ENCODE results near the gene ARHGAP26. TPM values are rescaled to one million over a fixed set of nuclear protein-coding genes. Genes with fewer than 3 reads are reported as not detected.

ARHGAP26 gene
- polyA plus RNA-seq, 1 donor (not counting 4 experiments of a cell fraction or from before 2014, with no cell fraction given) = 3.9 TPM

DNA sequence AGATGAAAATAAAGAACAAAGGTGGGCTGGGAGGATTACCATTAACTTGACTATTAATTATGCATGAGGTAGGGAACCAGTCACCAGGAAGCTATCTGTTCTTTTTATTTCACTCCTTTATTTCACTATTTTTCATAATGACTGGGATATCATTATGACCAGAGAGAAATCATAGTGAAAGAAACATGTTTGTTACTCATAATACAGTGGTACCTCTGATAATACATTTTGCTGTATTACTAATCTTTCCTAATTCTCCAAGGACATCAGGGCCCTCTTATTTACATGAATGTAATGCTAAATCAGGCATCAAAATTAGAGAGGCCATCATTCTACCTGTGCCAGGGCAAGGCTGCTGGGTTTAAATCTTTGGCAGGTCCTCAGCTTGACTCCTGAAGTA, 379.6 kb downstream of the ARHGAP26 start:
- H3K9me3 ChIP-seq (ENCODE audit: control insufficient read depth, low read depth, low read length) = no peaks in the 10 kb centered on the region
- no peak overlapping the region for H2AFZ ChIP-seq (ENCODE audit: control insufficient read depth, low read length)
- TF ChIP-seq, protein P1, sequence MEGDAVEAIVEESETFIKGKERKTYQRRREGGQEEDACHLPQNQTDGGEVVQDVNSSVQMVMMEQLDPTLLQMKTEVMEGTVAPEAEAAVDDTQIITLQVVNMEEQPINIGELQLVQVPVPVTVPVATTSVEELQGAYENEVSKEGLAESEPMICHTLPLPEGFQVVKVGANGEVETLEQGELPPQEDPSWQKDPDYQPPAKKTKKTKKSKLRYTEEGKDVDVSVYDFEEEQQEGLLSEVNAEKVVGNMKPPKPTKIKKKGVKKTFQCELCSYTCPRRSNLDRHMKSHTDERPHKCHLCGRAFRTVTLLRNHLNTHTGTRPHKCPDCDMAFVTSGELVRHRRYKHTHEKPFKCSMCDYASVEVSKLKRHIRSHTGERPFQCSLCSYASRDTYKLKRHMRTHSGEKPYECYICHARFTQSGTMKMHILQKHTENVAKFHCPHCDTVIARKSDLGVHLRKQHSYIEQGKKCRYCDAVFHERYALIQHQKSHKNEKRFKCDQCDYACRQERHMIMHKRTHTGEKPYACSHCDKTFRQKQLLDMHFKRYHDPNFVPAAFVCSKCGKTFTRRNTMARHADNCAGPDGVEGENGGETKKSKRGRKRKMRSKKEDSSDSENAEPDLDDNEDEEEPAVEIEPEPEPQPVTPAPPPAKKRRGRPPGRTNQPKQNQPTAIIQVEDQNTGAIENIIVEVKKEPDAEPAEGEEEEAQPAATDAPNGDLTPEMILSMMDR (optimal IDR thresholded peaks at IDR 0.05 in 1 of 3, IDR thresholded peaks at IDR 0.05 in 1 of 3, conservative IDR thresholded peaks at IDR 0.05 in 1 of 3; ENCODE audit: extremely low read depth in 1 of 3, insufficient read depth in 2 of 3, low read length in 3 of 3) = no peak
- FAIRE-seq = no peak
- H4K20me1 ChIP-seq (ENCODE audit: control insufficient read depth, extremely low read depth, insufficient read depth, low read length) = no peaks in the 10 kb centered on the region
- no peaks in the 10 kb centered on the region for H3K27me3 ChIP-seq (ENCODE audit: control insufficient read depth, extremely low read depth, insufficient read depth, low read length)
- no peak for DNase-seq (ENCODE audit: low read depth, low spot score)
- H3K79me2 ChIP-seq (ENCODE audit: control insufficient read depth, insufficient read depth, low read length) = no peaks in the 10 kb centered on the region
- H3K4me2 ChIP-seq (ENCODE audit: control insufficient read depth, extremely low read depth, insufficient read depth, low read depth, low read length) = no peak overlapping the region
- H3K9me1 ChIP-seq (ENCODE audit: control insufficient read depth, extremely low read depth, insufficient read depth, low read length) = no peaks in the 10 kb centered on the region
- H3K27ac ChIP-seq (ENCODE audit: control insufficient read depth, insufficient read depth, low read length) = no peak overlapping the region
- peaks cover 15% of the 10 kb centered on the region for H3K4me1 ChIP-seq (ENCODE audit: control insufficient read depth, extremely low read depth, insufficient read depth, low read length)
- no peak overlapping the region for H3K4me3 ChIP-seq (ENCODE audit: control insufficient read depth in 2 of 3, extremely low read depth in 1 of 3, insufficient read depth in 2 of 3, low read depth in 1 of 3, low read length in 3 of 3)
- dilution Hi-C loops (cut with MboI; ENCODE audit: extremely low pct_ligation_motif_present, low sequenced_read_pairs) = no loop called here
- H3K9ac ChIP-seq (ENCODE audit: control insufficient read depth, extremely low read depth, insufficient read depth, low read length) = no peak overlapping the region
- H3K36me3 ChIP-seq (ENCODE audit: control insufficient read depth in 2 of 2, extremely low read depth in 1 of 2, insufficient read depth in 2 of 2, low read length in 2 of 2) = no peaks in the 10 kb centered on the region

DNA sequence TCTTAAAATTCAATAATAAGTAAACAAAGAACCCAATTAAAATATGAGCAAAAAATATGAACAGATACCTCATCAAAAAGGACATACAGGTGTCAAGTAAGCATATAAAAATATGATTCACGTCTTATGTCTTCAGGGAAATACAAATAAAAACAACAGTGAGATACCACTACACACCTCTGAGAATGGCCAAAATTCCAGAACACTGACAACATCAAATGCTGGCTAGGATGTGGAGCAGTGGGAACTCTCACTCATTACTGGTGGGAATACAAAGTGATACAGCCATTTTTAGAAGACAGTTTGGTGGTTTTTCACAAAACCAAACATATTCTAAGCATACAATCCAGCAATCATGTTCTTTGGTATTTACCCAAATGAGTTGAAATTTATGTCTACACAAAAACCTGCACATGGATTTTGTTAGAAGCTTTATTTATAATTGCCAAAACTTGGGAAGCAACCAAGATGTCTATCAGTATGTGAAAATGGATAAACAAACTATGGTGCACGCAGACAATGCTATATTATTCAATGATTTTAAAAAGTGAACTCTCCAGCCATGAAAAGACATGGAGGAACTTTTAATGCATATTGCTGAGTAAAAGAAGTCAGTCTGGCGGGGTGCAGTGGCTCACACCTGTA, 381.0 kb downstream of the ARHGAP26 start:
- H4K20me1 ChIP-seq (ENCODE audit: control insufficient read depth, extremely low read depth, insufficient read depth, low read length) = no peaks in the 10 kb centered on the region
- no peak for FAIRE-seq
- no peaks in the 10 kb centered on the region for H3K9me1 ChIP-seq (ENCODE audit: control insufficient read depth, extremely low read depth, insufficient read depth, low read length)
- no peaks in the 10 kb centered on the region for H3K27me3 ChIP-seq (ENCODE audit: control insufficient read depth, extremely low read depth, insufficient read depth, low read length)
- dilution Hi-C loops (cut with MboI; ENCODE audit: extremely low pct_ligation_motif_present, low sequenced_read_pairs) = no loop called here
- H3K9ac ChIP-seq (ENCODE audit: control insufficient read depth, extremely low read depth, insufficient read depth, low read length) = no peak overlapping the region
- no peaks in the 10 kb centered on the region for H3K9me3 ChIP-seq (ENCODE audit: control insufficient read depth, low read depth, low read length)
- no peak overlapping the region for H3K27ac ChIP-seq (ENCODE audit: control insufficient read depth, insufficient read depth, low read length)
- DNase-seq (ENCODE audit: low read depth, low spot score) = no peak
- H3K4me2 ChIP-seq (ENCODE audit: control insufficient read depth, extremely low read depth, insufficient read depth, low read depth, low read length) = no peak overlapping the region
- H2AFZ ChIP-seq (ENCODE audit: control insufficient read depth, low read length) = no peak overlapping the region
- H3K36me3 ChIP-seq (ENCODE audit: control insufficient read depth in 2 of 2, extremely low read depth in 1 of 2, insufficient read depth in 2 of 2, low read length in 2 of 2) = no peaks in the 10 kb centered on the region
- H3K4me1 ChIP-seq (ENCODE audit: control insufficient read depth, extremely low read depth, insufficient read depth, low read length) = peaks cover 20% of the 10 kb centered on the region
- H3K4me3 ChIP-seq (ENCODE audit: control insufficient read depth in 2 of 3, extremely low read depth in 1 of 3, insufficient read depth in 2 of 3, low read depth in 1 of 3, low read length in 3 of 3) = no peak overlapping the region
- TF ChIP-seq, protein P1 (optimal IDR thresholded peaks at IDR 0.05 in 1 of 3, IDR thresholded peaks at IDR 0.05 in 1 of 3, conservative IDR thresholded peaks at IDR 0.05 in 1 of 3; ENCODE audit: extremely low read depth in 1 of 3, insufficient read depth in 2 of 3, low read length in 3 of 3) = no peak
- no peak for TF ChIP-seq EZH2 (IDR thresholded peaks at IDR 0.05; ENCODE audit: low read length)
- no peaks in the 10 kb centered on the region for H3K79me2 ChIP-seq (ENCODE audit: control insufficient read depth, insufficient read depth, low read length)

All from keratinocyte (primary cell).